NCI-H446 treated with DMSO at 0.1 percent for 48 hours (cell line): Measurements from ENCODE around the gene ETFDH.
"Not testable (repeated sequence)": the region's sequence is repeated elsewhere in the genome, so short reads cannot be mapped to it uniquely, and the experiment has no call there.

Source experiments
- DNase-seq: peaks from one replicate; lab custom pipeline; 2025; lab: John Stamatoyannopoulos, UW

ETFDH gene

GRCh38 chr4:158671915-158672806 is at the start of gene ETFDH:
Gene ETFDH (plus strand): TSS chr4:158672296. CDS start chr4:158672457, 161 bp downstream.
- peak; percentile 99 for DNase-seq

- peak; percentile 1 for DNase-seq
Observed at GRCh38 chr4:158624889-158625478, 47.1 kb upstream of the ETFDH start.

- no peak for DNase-seq
Observed at GRCh38 chr4:158625544-158625943, 46.6 kb upstream of the ETFDH start.

GRCh38 chr4:158630893-158631292 is 41.2 kb upstream of the ETFDH start:
- DNase-seq: no peak

GRCh38 chr4:158636619-158637018 is 35.5 kb upstream of the ETFDH start:
- DNase-seq: no peak

GRCh38 chr4:158644356-158644755 is 27.7 kb upstream of the ETFDH start:
- DNase-seq: no peak

- no peak for DNase-seq
Observed at GRCh38 chr4:158644760-158645159, 27.3 kb upstream of the ETFDH start.

GRCh38 chr4:158649111-158649680 is 22.9 kb upstream of the ETFDH start:
- DNase-seq: no peak

- DNase-seq: no peak
Observed at GRCh38 chr4:158652920-158653319, 19.2 kb upstream of the ETFDH start.

- DNase-seq: no peak
Observed at GRCh38 chr4:158656439-158656838, 15.7 kb upstream of the ETFDH start.

GRCh38 chr4:158657291-158657690 is 14.8 kb upstream of the ETFDH start:
- no peak for DNase-seq

- not testable (repeated sequence) for DNase-seq
Observed at GRCh38 chr4:158663255-158663654, 8.8 kb upstream of the ETFDH start.

- DNase-seq: not testable (repeated sequence)
Observed at GRCh38 chr4:158663707-158664625, 8.1 kb upstream of the ETFDH start.

- DNase-seq: no peak
Observed at GRCh38 chr4:158664806-158665205, 7.3 kb upstream of the ETFDH start.

GRCh38 chr4:158666892-158667291 is 5.2 kb upstream of the ETFDH start:
- DNase-seq: no peak

GRCh38 chr4:158667651-158668198 is 4.4 kb upstream of the ETFDH start:
- no peak for DNase-seq

GRCh38 chr4:158669310-158669709 is 2.8 kb upstream of the ETFDH start:
- no peak for DNase-seq

- DNase-seq: peak; percentile 31
Observed at GRCh38 chr4:158670975-158671664, 976 bp upstream of the ETFDH start.

GRCh38 chr4:158671665-158671914 is 506 bp upstream of the ETFDH start, which contains the start of gene C4orf46:
Gene C4orf46 (minus strand): TSS chr4:158671887. CDS start chr4:158671801, 86 bp downstream.
- no peak for DNase-seq

- no peak for DNase-seq
Observed at GRCh38 chr4:158673633-158674032, 1.5 kb downstream of the ETFDH start.

- no peak for DNase-seq
Observed at GRCh38 chr4:158676076-158676475, 4.0 kb downstream of the ETFDH start.
